Endothelial cell (in vitro differentiated cells): ENCODE data around the gene EBF3. TPM values are rescaled to one million over a fixed set of nuclear protein-coding genes. Genes with fewer than 3 reads are reported as not detected.

Source experiments
- DNase-seq: peaks from one replicate; pipeline ENCODE4 v3.0.0; 2021; ENCODE audit warnings: low spot score
- H3K27ac Mint-ChIP-seq: one replicate; pipeline ENCODE4 v1.8.0; 2021; ENCODE audit warnings: mixed read lengths, inconsistent platforms; ENCODE audit not compliant: unreplicated experiment
- H3K27me3 Mint-ChIP-seq: one replicate; pipeline ENCODE4 v1.8.0; 2021; ENCODE audit warnings: mild to moderate bottlenecking, moderate library complexity, mixed read lengths, inconsistent platforms; ENCODE audit not compliant: unreplicated experiment
- H3K36me3 Mint-ChIP-seq: one replicate; pipeline ENCODE4 v1.8.0; 2021; ENCODE audit warnings: mild to moderate bottlenecking, low read depth, mixed read lengths, inconsistent platforms; ENCODE audit not compliant: unreplicated experiment
- H3K4me1 Mint-ChIP-seq: one replicate; pipeline ENCODE4 v1.8.0; 2021; ENCODE audit warnings: mild to moderate bottlenecking, mixed read lengths, inconsistent platforms; ENCODE audit not compliant: unreplicated experiment
- H3K4me3 Mint-ChIP-seq: one replicate; pipeline ENCODE4 v1.8.0; 2021; ENCODE audit warnings: mild to moderate bottlenecking, mixed read lengths, inconsistent platforms; ENCODE audit not compliant: unreplicated experiment
- H3K9me3 Mint-ChIP-seq: one replicate; pipeline ENCODE4 v1.8.0; 2021; ENCODE audit warnings: mixed read lengths, inconsistent platforms; ENCODE audit not compliant: unreplicated experiment
- total RNA-seq: library from RNA; stranded (reverse); fragmentation: NEBNext Ultra II Directional; extraction: Animal tissue kit (Norgen Biotek cat#: 25700); gene quantifications from one replicate; pipeline ENCODE4 v1.2.1, GENCODE V29; 2021; ENCODE audit not compliant: unreplicated experiment
- TF ChIP-seq, protein P1 (sequence below): fragments of 200-600 bp; sonication (generic); IDR thresholded peaks from one replicate; pipeline ENCODE4 v1.5.0; 2021; ENCODE audit warnings: antibody characterized with exemption; ENCODE audit not compliant: unreplicated experiment

The EBF3 gene
- total RNA-seq, 1 donor from 2014 or later, result 1.3 TPM

DNA sequence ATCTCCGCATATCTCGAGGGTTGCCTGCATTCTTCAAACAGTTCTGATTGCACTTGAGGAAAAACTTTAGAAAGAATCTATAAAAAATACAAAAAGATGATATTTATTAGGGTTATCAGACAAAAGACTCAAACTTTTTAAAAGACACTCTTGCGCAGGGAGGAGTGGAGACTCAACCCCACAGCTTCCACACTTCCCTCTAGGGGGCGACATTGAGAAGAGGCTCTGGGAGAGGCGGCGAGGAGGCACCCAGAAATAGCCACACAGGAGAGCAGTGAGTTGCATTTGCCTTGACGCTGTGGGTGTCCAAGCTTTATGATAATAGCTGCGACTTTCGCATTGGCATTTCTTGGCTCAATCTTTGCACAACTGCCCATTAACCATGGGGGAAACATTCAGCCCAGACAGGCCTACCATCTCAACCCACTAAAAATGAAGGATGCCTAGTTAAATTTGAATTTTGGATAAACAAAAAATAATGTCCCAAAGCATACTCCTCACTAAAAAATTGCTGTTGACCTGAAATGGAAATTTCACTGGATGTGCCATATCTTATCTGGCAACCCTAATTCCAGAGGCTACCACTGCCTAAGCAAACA lies 86.2 kb downstream of the EBF3 start:
- TF ChIP-seq, protein P1, sequence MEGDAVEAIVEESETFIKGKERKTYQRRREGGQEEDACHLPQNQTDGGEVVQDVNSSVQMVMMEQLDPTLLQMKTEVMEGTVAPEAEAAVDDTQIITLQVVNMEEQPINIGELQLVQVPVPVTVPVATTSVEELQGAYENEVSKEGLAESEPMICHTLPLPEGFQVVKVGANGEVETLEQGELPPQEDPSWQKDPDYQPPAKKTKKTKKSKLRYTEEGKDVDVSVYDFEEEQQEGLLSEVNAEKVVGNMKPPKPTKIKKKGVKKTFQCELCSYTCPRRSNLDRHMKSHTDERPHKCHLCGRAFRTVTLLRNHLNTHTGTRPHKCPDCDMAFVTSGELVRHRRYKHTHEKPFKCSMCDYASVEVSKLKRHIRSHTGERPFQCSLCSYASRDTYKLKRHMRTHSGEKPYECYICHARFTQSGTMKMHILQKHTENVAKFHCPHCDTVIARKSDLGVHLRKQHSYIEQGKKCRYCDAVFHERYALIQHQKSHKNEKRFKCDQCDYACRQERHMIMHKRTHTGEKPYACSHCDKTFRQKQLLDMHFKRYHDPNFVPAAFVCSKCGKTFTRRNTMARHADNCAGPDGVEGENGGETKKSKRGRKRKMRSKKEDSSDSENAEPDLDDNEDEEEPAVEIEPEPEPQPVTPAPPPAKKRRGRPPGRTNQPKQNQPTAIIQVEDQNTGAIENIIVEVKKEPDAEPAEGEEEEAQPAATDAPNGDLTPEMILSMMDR, result peak; percentile 75
- H3K36me3 Mint-ChIP-seq, result no peaks in the 10 kb centered on the region
- no peaks in the 10 kb centered on the region for H3K4me1 Mint-ChIP-seq
- no peak overlapping the region for H3K27ac Mint-ChIP-seq
- H3K27me3 Mint-ChIP-seq, result peaks cover 5% of the 10 kb centered on the region
- peak; percentile 65 for DNase-seq
- no peak overlapping the region for H3K4me3 Mint-ChIP-seq
- no peaks in the 10 kb centered on the region for H3K9me3 Mint-ChIP-seq

DNA sequence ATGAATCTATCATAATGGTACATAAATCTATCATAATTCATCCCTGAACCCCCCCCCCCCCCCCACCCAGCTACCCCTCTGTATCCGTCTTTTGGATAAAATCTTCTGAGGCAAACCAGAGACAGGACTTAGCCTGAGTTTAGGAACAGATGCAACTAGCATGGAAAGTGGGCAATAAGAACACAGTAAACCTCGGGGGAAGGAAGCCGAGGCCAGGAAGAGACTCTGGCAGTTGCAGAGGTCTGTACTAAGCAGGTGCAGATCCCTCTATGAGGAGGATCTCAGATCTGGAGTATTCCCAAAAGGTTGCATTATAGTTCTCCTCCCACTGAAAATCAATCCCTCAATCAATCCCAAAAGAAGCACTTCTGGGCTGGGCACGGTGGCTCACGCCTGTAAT lies 87.2 kb downstream of the EBF3 start:
- no peaks in the 10 kb centered on the region for H3K9me3 Mint-ChIP-seq
- H3K36me3 Mint-ChIP-seq, result no peaks in the 10 kb centered on the region
- no peak overlapping the region for H3K4me3 Mint-ChIP-seq
- DNase-seq, result no peak
- TF ChIP-seq, protein P1, result no peak
- no peaks in the 10 kb centered on the region for H3K4me1 Mint-ChIP-seq
- H3K27me3 Mint-ChIP-seq, result peaks cover 5% of the 10 kb centered on the region
- H3K27ac Mint-ChIP-seq, result no peak overlapping the region

DNA sequence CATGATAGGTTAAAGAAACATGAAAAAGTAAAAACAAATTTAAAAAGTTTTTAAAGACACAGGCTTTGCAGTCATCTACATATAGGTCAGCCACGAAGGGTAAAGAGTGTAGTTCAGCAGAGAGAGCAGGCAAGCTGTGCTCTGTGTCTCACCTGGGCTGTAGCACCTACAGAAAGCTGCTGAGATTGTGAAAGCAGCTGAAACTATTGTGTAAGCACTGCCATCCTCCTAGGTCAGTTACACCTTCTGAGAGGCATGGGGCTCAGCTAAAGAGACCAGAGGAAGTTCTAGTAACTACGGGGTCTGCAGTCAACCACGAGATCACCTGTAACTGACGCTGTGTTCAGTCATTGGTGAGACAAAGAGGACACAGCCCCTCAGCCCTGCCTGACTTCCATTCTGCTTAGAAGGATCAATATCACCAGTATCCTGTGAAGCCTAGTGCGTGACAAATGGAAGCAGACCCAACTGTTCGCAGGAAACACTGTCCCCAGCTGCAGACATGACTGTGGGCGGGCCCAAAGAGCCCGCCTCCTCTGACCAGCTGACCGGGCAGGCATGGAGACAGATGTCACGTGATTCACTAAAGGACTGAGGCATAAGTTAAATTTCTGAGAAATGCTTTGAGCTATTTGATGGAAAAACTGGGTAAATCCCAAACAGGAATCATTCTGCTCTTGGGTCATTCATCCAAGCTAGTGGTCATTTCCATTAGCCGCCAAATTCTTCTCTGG lies 87.9 kb downstream of the EBF3 start:
- H3K27me3 Mint-ChIP-seq, result peaks cover 4% of the 10 kb centered on the region
- no peaks in the 10 kb centered on the region for H3K9me3 Mint-ChIP-seq
- H3K27ac Mint-ChIP-seq, result no peak overlapping the region

GRCh38 chr10:129873351-129873750 lies 90.7 kb downstream of the EBF3 start:
- Mint-ChIP-seq H3K4me3 (no peak overlapping the region), H3K9me3 (no peaks in the 10 kb centered on the region), H3K27ac (no peak overlapping the region), H3K4me1 (peaks cover 5% of the 10 kb centered on the region), H3K27me3 (peaks cover 6% of the 10 kb centered on the region), H3K36me3 (no peaks in the 10 kb centered on the region)
- DNase-seq, result no peak
- TF ChIP-seq, protein P1, result no peak

More for the DNA sequence above, 87.9 kb downstream of the EBF3 start:
- TF ChIP-seq, protein P1, result no peak
- H3K36me3 Mint-ChIP-seq, result no peaks in the 10 kb centered on the region
- H3K4me3 Mint-ChIP-seq, result no peak overlapping the region
- peaks cover 3% of the 10 kb centered on the region for H3K4me1 Mint-ChIP-seq
- no peak for DNase-seq

- DNase-seq, result no peak
- Mint-ChIP-seq H3K4me1 (peaks cover 5% of the 10 kb centered on the region), H3K27ac (no peak overlapping the region), H3K36me3 (no peaks in the 10 kb centered on the region), H3K27me3 (peaks cover 3% of the 10 kb centered on the region), H3K9me3 (no peaks in the 10 kb centered on the region), H3K4me3 (no peak overlapping the region)
- TF ChIP-seq, protein P1, result no peak
Measured at GRCh38 chr10:129871966-129872365, 92.1 kb downstream of the EBF3 start.
